ENCODE data around the gene SLC9C1.

SLC9C1 gene

GRCh38 chr3:112133626-112134334, 160.2 kb downstream of the SLC9C1 start:
- DNase-seq (ENCODE audit: low read depth): no peak
- no peak overlapping the region for H3K4me3 ChIP-seq (ENCODE audit: low read depth, low read length)
- no peak for TF ChIP-seq CTCF (IDR thresholded peaks at IDR 0.05; ENCODE audit: control insufficient read depth, extremely low read depth, insufficient read depth)

- no peak within 1 kb of the TSS for H3K4me3 ChIP-seq (ENCODE audit: low read depth, low read length)
- DNase-seq (ENCODE audit: low read depth): no peak
- no peak for TF ChIP-seq CTCF (IDR thresholded peaks at IDR 0.05; ENCODE audit: control insufficient read depth, extremely low read depth, insufficient read depth)
Measured at GRCh38 chr3:112132975-112133448, 161.0 kb downstream of the SLC9C1 start, which contains the start of gene GCSAM. TSS of gene GCSAM (minus strand) at chr3:112133248. CDS start at chr3:112133120, 128 bp downstream.

GRCh38 chr3:112132554-112132953, 161.5 kb downstream of the SLC9C1 start:
- TF ChIP-seq CTCF (IDR thresholded peaks at IDR 0.05; ENCODE audit: control insufficient read depth, extremely low read depth, insufficient read depth): no peak
- H3K4me3 ChIP-seq (ENCODE audit: low read depth, low read length): no peak overlapping the region
- DNase-seq (ENCODE audit: low read depth): no peak

- no peak overlapping the region for H3K4me3 ChIP-seq (ENCODE audit: low read depth, low read length)
- DNase-seq (ENCODE audit: low read depth): no peak
- TF ChIP-seq CTCF (IDR thresholded peaks at IDR 0.05; ENCODE audit: control insufficient read depth, extremely low read depth, insufficient read depth): no peak
Measured at GRCh38 chr3:112132088-112132487, 161.9 kb downstream of the SLC9C1 start.

- H3K4me3 ChIP-seq (ENCODE audit: low read depth, low read length): no peak overlapping the region
- no peak for DNase-seq (ENCODE audit: low read depth)
Measured at GRCh38 chr3:112131111-112131510, 162.9 kb downstream of the SLC9C1 start.

GRCh38 chr3:112130638-112130993, 163.4 kb downstream of the SLC9C1 start:
- H3K4me3 ChIP-seq (ENCODE audit: low read depth, low read length): no peak overlapping the region
- no peak for TF ChIP-seq CTCF (IDR thresholded peaks at IDR 0.05; ENCODE audit: control insufficient read depth, extremely low read depth, insufficient read depth)
- DNase-seq (ENCODE audit: low read depth): no peak

More at GRCh38 chr3:112131111-112131510, 162.9 kb downstream of the SLC9C1 start:
- no peak for TF ChIP-seq CTCF (IDR thresholded peaks at IDR 0.05; ENCODE audit: control insufficient read depth, extremely low read depth, insufficient read depth)

Measured in LNCaP clone FGC (cell line).